Osteoblast (primary cell): ENCODE measurements around the gene NCAPG2. TPM values are rescaled to one million over a fixed set of nuclear protein-coding genes. Genes with fewer than 3 reads are reported as not detected.
"Not testable (repeated sequence)": the region's sequence is repeated elsewhere in the genome, so short reads cannot be mapped to it uniquely, and the experiment has no call there.

Experiments
- DNase-seq: peaks from one replicate; pipeline ENCODE4 v3.0.0; 2011; ENCODE audit warnings: low spot score, mixed read lengths; ENCODE audit not compliant: insufficient read length; ENCODE audit errors: missing footprints
- H2AFZ ChIP-seq: 2 replicates; pipeline ENCODE4 v1.6.0; 2011; ENCODE audit warnings: mild to moderate bottlenecking, low read length
- H3K27ac ChIP-seq: 2 replicates; pipeline ENCODE4 v1.5.1; 2011; ENCODE audit warnings: mild to moderate bottlenecking, low read depth, low read length, moderate library complexity
- H3K27me3 ChIP-seq: 2 replicates; pipeline ENCODE4 v1.6.0; 2012; ENCODE audit warnings: mild to moderate bottlenecking, control low read depth, inconsistent platforms, low read length, moderate library complexity; ENCODE audit not compliant: insufficient read depth
- H3K36me3 ChIP-seq: 2 replicates; pipeline ENCODE4 v1.5.1; 2011; ENCODE audit warnings: mild to moderate bottlenecking, low read length, control low read depth, moderate library complexity; ENCODE audit not compliant: insufficient read depth
- H3K4me1 ChIP-seq: 2 replicates; pipeline ENCODE4 v1.5.1; 2011; ENCODE audit warnings: mild to moderate bottlenecking, low read length, control low read depth, moderate library complexity; ENCODE audit not compliant: insufficient read depth
- H3K4me2 ChIP-seq: 2 replicates; pipeline ENCODE4 v1.6.0; 2011; ENCODE audit warnings: mild to moderate bottlenecking, low read length; ENCODE audit not compliant: insufficient read depth
- H3K4me3 ChIP-seq: fragments of 200-600 bp; sonication (generic); 3 replicates; pipeline ENCODE4 v1.5.1; 2012; ENCODE audit warnings: mild to moderate bottlenecking, low read length, inconsistent platforms; ENCODE audit not compliant: insufficient read depth
- H3K79me2 ChIP-seq: 2 replicates; pipeline ENCODE4 v1.6.0; 2012; ENCODE audit warnings: mild to moderate bottlenecking, low read length, control low read depth, inconsistent platforms; ENCODE audit not compliant: insufficient read depth
- H3K9me3 ChIP-seq: 2 replicates; pipeline ENCODE4 v1.5.1; 2011; ENCODE audit warnings: low read depth, low read length, control low read depth
- H4K20me1 ChIP-seq: 2 replicates; pipeline ENCODE4 v1.6.0; 2012; ENCODE audit warnings: mild to moderate bottlenecking, low read length, control low read depth; ENCODE audit not compliant: insufficient read depth
- CTCF ChIP-seq: IDR thresholded peaks from 2 replicates; pipeline ENCODE4 v1.5.1; 2011; ENCODE audit warnings: mild to moderate bottlenecking, low read depth, low read length, moderate library complexity; ENCODE audit errors: extremely low read depth
- total RNA-seq: library from RNA; depleted of rRNA; stranded (reverse); fragments of >200 nt; gene quantifications from 2 replicates; pipeline ENCODE4 v1.2.3, GENCODE V29; 2012

The NCAPG2 gene
- total RNA-seq, 1 donor: 8.0 TPM

GRCh38 chr7:158698657-158699195 lies 5.9 kb downstream of the NCAPG2 start:
- H3K4me1 ChIP-seq: peaks cover 21% of the 10 kb centered on the region
- H3K79me2 ChIP-seq: peaks cover 84% of the 10 kb centered on the region
- H3K27ac ChIP-seq: no peak overlapping the region
- no peak overlapping the region for H3K4me2 ChIP-seq
- TF ChIP-seq CTCF: no peak
- peaks cover 16% of the 10 kb centered on the region for H3K36me3 ChIP-seq
- H2AFZ ChIP-seq: peak overlapping the region; percentile 61
- H3K27me3 ChIP-seq: no peaks in the 10 kb centered on the region
- no peaks in the 10 kb centered on the region for H4K20me1 ChIP-seq
- H3K4me3 ChIP-seq: no peak overlapping the region
- DNase-seq: no peak
- no peaks in the 10 kb centered on the region for H3K9me3 ChIP-seq

- peaks cover 75% of the 10 kb centered on the region for H3K79me2 ChIP-seq
- H4K20me1 ChIP-seq, H3K27ac ChIP-seq, H2AFZ ChIP-seq, H3K4me1 ChIP-seq, H3K4me2 ChIP-seq, H3K27me3 ChIP-seq, H3K4me3 ChIP-seq, DNase-seq, H3K9me3 ChIP-seq: not testable (repeated sequence)
- H3K36me3 ChIP-seq: peaks cover 16% of the 10 kb centered on the region
Observed at GRCh38 chr7:158697597-158697996, 7.0 kb downstream of the NCAPG2 start.

- DNase-seq: peak; percentile 89
- Histone ChIP-seq H3K4me2 (peak overlapping the region; percentile 62), H2AFZ (peak overlapping the region; percentile 75), H3K79me2 (peaks cover 59% of the 10 kb centered on the region), H3K36me3 (peaks cover 9% of the 10 kb centered on the region), H3K9me3 (no peaks in the 10 kb centered on the region), H3K27ac (peak overlapping the region; percentile 15), H3K4me1 (peaks cover 6% of the 10 kb centered on the region), H3K27me3 (no peaks in the 10 kb centered on the region), H3K4me3 (peak overlapping the region; percentile 12), H4K20me1 (no peaks in the 10 kb centered on the region)
- TF ChIP-seq CTCF: peak; percentile 81
Observed at GRCh38 chr7:158695726-158696452, 8.7 kb downstream of the NCAPG2 start.

- peaks cover 3% of the 10 kb centered on the region for H3K36me3 ChIP-seq
- H3K4me2 ChIP-seq: no peak overlapping the region
- peaks cover 6% of the 10 kb centered on the region for H3K4me1 ChIP-seq
- H3K79me2 ChIP-seq: peaks cover 51% of the 10 kb centered on the region
- H4K20me1 ChIP-seq: no peaks in the 10 kb centered on the region
- H2AFZ ChIP-seq: no peak overlapping the region
- TF ChIP-seq CTCF: no peak
- no peaks in the 10 kb centered on the region for H3K9me3 ChIP-seq
- no peak overlapping the region for H3K4me3 ChIP-seq
- no peak overlapping the region for H3K27ac ChIP-seq
- DNase-seq: no peak
- H3K27me3 ChIP-seq: no peaks in the 10 kb centered on the region
Observed at GRCh38 chr7:158695056-158695455, 9.5 kb downstream of the NCAPG2 start.
